GM12878 (cell line): Measurements from ENCODE around the gene RPLP2. TPM values are rescaled to one million over a fixed set of nuclear protein-coding genes. Genes with fewer than 3 reads are reported as not detected.

ENCODE experiments used
- ATAC-seq: fragments of 200-7000 bp; cut with Tn5 transposase; 3 replicates; pipeline ENCODE4 v1.9.1; 2020; ENCODE audit warnings: mild to moderate bottlenecking, moderate library complexity
- BruUV-seq: library from RNA; stranded (reverse); fragments of 400-500 nt; replicated peaks from 2 replicates; lab custom pipeline; 2021; lab: Mats Ljungman, UMichigan
- CTCF ChIA-PET: fragments of 300-600 bp; sonication (Branson Sonifier 250); formaldehyde crosslinking; extraction: SDS; loops from one replicate; lab custom pipeline; 2021; ENCODE audit warnings: inconsistent platforms; lab: Yijun Ruan, JAX
- POLR2A ChIA-PET: fragments of 350-600 bp; formaldehyde crosslinking; extraction: SDS; loops from one replicate; lab custom pipeline; 2021; ENCODE audit warnings: inconsistent platforms; lab: Charles Lee
- RAD21 ChIA-PET: fragments of 300-600 bp; sonication (Branson Sonifier 250); formaldehyde crosslinking; loops from one replicate; lab custom pipeline; 2023; ENCODE audit warnings: antibody characterized with exemption; ENCODE audit not compliant: unreplicated experiment; lab: Charles Lee
- SMC1A ChIA-PET: fragments of 300-600 bp; sonication (Branson Sonifier 250); formaldehyde crosslinking; loops from one replicate; lab custom pipeline; 2023; ENCODE audit not compliant: unreplicated experiment, uncharacterized antibody; lab: Charles Lee
- DNase-seq: peaks from one replicate; pipeline ENCODE4 v3.0.0-alpha.2; 2011; ENCODE audit warnings: low read depth, low spot score
- FAIRE-seq: peaks from 3 replicates; lab custom pipeline; 2011; peaks lifted over from hg19 to GRCh38; lab: Jason Lieb, UNC
- H2AFZ ChIP-seq: 2 replicates; pipeline ENCODE4 v1.6.0; 2011; ENCODE audit warnings: low read depth, low read length, control low read depth; ENCODE audit not compliant: control insufficient read depth
- H3K27ac ChIP-seq: 2 replicates; pipeline ENCODE4 v1.5.1; 2011; ENCODE audit warnings: control low read depth; ENCODE audit not compliant: control insufficient read depth, insufficient read depth
- H3K27me3 ChIP-seq, 2 experiments: replicated peaks in 1 of 2; 2 replicates each; pipeline versions ENCODE4 v1.6.0 to v1.6.1; 2011; ENCODE audit warnings: low read length in 1 of 2; ENCODE audit not compliant: control insufficient read depth in 2 of 2, insufficient read depth in 2 of 2
- H3K36me3 ChIP-seq, 2 experiments: 2 replicates each; pipeline ENCODE4 v1.5.1; 2011; ENCODE audit warnings: low read length in 1 of 2; ENCODE audit not compliant: control insufficient read depth in 2 of 2, insufficient read depth in 2 of 2
- H3K4me1 ChIP-seq: 2 replicates; pipeline ENCODE4 v1.6.1; 2011; ENCODE audit warnings: mild to moderate bottlenecking, low read length, moderate library complexity, mixed read lengths; ENCODE audit not compliant: control insufficient read depth, insufficient read depth
- H3K4me2 ChIP-seq: 2 replicates; pipeline ENCODE4 v1.6.0; 2011; ENCODE audit warnings: control low read depth; ENCODE audit not compliant: control insufficient read depth, insufficient read depth
- H3K4me3 ChIP-seq: fragments of 200-600 bp; sonication (generic); 2 replicates; pipeline ENCODE4 v1.5.1; 2016
- H3K79me2 ChIP-seq: 2 replicates; pipeline ENCODE4 v1.6.0; 2011; ENCODE audit warnings: low read length; ENCODE audit not compliant: control insufficient read depth, insufficient read depth
- H3K9ac ChIP-seq: 2 replicates; pipeline ENCODE4 v1.8.0; 2011; ENCODE audit warnings: low read length, control low read depth, mixed read lengths; ENCODE audit not compliant: control insufficient read depth, insufficient read depth
- H3K9me3 ChIP-seq: replicated peaks from 3 replicates; pipeline ENCODE4 v1.5.1; 2011; ENCODE audit warnings: mild to moderate bottlenecking, low read length; ENCODE audit not compliant: control insufficient read depth, insufficient read depth
- H4K20me1 ChIP-seq: 2 replicates; pipeline ENCODE4 v1.6.0; 2011; ENCODE audit not compliant: control insufficient read depth, insufficient read depth
- CBX3 ChIP-seq: fragments of 200-600 bp; sonication (generic); IDR thresholded peaks from 2 replicates; pipeline ENCODE4 v1.6.1; 2016; ENCODE audit warnings: low read depth, borderline replicate concordance
- GABPA ChIP-seq: IDR thresholded peaks from 2 replicates; pipeline ENCODE4 v1.6.1; 2014; ENCODE audit warnings: antibody characterized with exemption, low read depth, mild to moderate bottlenecking, inconsistent platforms
- POLR2A ChIP-seq: IDR thresholded peaks from 2 replicates; pipeline ENCODE4 v1.6.1; 2011; ENCODE audit warnings: low read depth, mild to moderate bottlenecking, low read length
- WGBS: methylation state at CpG from one replicate; pipeline ENCODE4 v1.1.6; 2016; ENCODE audit warnings: low lambda C conversion rate; ENCODE audit not compliant: insufficient replicate concordance, insufficient coverage; ENCODE audit errors: missing lambda C conversion rate; 5-methylcytosine and 5-hydroxymethylcytosine counted together
- in situ Hi-C: fragments of 300-500 bp; cut with MboI; formaldehyde crosslinking; loops from 9 replicates; pipeline ENCODE4 v1.14.3; 2018; ENCODE audit warnings: mixed read lengths
- intact Hi-C: fragments of 100-400 bp; cut with micrococcal nuclease; formaldehyde crosslinking; loops from one replicate; pipeline ENCODE4 v1.14.2; 2022; ENCODE audit not compliant: unreplicated experiment
- polyA plus RNA-seq, 11 experiments: library from polyadenylated mRNA; depleted of rRNA in 4 of 11; unstranded in 6 of 11; stranded (reverse) in 5 of 11; fragments of >200 nt; fragmentation: Nextera tagmentation in 4 of 11; fragmentation: Illumina TruSeq in 1 of 11; extraction: Ambion mirVana in 4 of 11; extraction: Trizol in 1 of 11; gene quantifications; 1 replicate in 1 of 11; 2 replicates in 10 of 11; pipeline versions ENCODE4 v1.2.1 to v1.2.3, GENCODE V29; 2011 to 2016; ENCODE audit warnings: inconsistent platforms in 2 of 11, missing spikeins in 2 of 11, low read depth in 1 of 11
- total RNA-seq, 4 experiments: library from RNA; depleted of rRNA in 3 of 4; stranded (reverse); fragments of >200 nt in 3 of 4; fragmentation: Illumina TruSeq in 1 of 4; extraction: Trizol in 1 of 4; gene quantifications; 2 replicates each; pipeline versions ENCODE4 v1.2.1 to v1.2.3, GENCODE V29; 2013 to 2021
- TF ChIP-seq, protein P1 (sequence below): IDR thresholded peaks from 2 replicates; pipeline ENCODE4 v1.6.1; 2011; ENCODE audit warnings: borderline replicate concordance, low read depth, mild to moderate bottlenecking, moderate library complexity, mixed read lengths, low read length; ENCODE audit not compliant: insufficient read depth; ENCODE audit errors: extremely low read length

RPLP2 gene
- total and polyA plus RNA-seq, 10 of the 15 experiments (the other 5 are each of a cell fraction or from before 2014, with no cell fraction given): 488 to 3,558 (median 1,481) TPM

DNA sequence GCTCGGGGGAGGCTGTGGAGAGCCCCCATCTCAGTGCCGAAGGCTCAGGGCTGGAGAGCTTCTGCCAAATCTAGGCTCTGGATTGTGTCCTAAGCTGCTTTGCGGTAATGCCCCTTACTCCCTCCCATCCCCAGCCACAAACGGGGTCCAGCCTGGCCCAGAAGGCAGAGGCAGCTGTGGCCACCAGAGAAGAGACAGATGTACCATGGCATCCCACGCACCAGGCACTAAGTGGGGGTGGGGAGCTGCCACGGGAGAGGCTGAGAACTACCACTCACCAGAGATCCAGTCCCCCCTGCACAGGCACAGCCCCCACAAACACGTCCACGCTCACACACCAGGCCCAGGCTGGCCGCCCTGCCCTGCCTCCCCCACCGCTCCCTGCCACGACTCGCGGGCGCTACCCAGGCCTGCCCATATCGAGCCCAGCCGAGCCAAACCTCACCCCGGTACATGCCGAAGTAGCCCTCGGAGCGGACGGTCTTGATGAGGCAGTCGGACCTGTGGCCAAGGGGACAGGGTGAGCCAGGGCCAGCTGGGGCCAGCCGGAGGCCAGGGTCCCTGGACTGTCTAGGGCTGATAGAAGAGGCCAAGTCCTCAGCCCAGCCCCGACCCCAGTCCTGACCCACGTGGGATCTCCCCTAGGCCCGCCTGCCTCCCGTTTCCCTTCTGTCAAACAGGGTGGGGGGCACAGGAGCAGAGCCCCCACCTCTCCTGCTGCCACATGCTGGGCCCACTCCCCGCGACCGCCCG is 15.6 kb upstream of the RPLP2 start:
- no peak for DNase-seq
- RAD21 ChIA-PET: interaction anchor here (0.6 kb wide), 1 partner anchor 108 kb away, joined by 3 read pairs; no protein-coding TSS in a partner anchor
- TF ChIP-seq POLR2A (no peak), GABPA (no peak), CBX3 (no peak)
- TF ChIP-seq, protein P1, sequence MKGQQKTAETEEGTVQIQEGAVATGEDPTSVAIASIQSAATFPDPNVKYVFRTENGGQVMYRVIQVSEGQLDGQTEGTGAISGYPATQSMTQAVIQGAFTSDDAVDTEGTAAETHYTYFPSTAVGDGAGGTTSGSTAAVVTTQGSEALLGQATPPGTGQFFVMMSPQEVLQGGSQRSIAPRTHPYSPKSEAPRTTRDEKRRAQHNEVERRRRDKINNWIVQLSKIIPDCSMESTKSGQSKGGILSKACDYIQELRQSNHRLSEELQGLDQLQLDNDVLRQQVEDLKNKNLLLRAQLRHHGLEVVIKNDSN: peak; percentile 3
- TF ChIP-seq, all 136 proteins: peak for 1
- H2AFZ ChIP-seq: no peak overlapping the region
- H3K36me3 ChIP-seq: peaks cover 0 to 9% of the 10 kb centered on the region in 2 experiments; a peak in 2 of 4 replicates
- no peaks in the 10 kb centered on the region for H3K9me3 ChIP-seq
- H3K9ac ChIP-seq: no peak overlapping the region
- ATAC-seq: no peak
- no TSS peak for BruUV-seq
- peaks cover 20% of the 10 kb centered on the region for H3K4me1 ChIP-seq
- ChIA-PET SMC1A (no interaction called here), POLR2A (no interaction called here), CTCF (no interaction called here)
- no peak for FAIRE-seq
- no peaks in the 10 kb centered on the region for H4K20me1 ChIP-seq
- no peak overlapping the region for H3K27ac ChIP-seq
- H3K27me3 ChIP-seq: no peaks in the 10 kb centered on the region
- peaks cover 30% of the 10 kb centered on the region for H3K79me2 ChIP-seq
- H3K4me3 ChIP-seq: no peak overlapping the region
- 87% methylated on average over 31 of the region's 31 CpGs for WGBS
- H3K4me2 ChIP-seq: peak overlapping the region; percentile 77
- intact Hi-C loops: no loop called here
- in situ Hi-C loops: no loop called here
